HG03439 (cell line): ENCODE data around the gene SLC4A9.
A peak's percentile ranks its signal among the peaks of the same experiment; 100 is the strongest.

Experiments used
- ATAC-seq: cut with Tn5 transposase; IDR thresholded peaks from one replicate; pipeline ENCODE4 v1.9.1; 2021; ENCODE audit warnings: mild to moderate bottlenecking, moderate library complexity; ENCODE audit not compliant: unreplicated experiment

Gene SLC4A9

GRCh38 chr5:140361901-140362300, 1.9 kb downstream of the SLC4A9 start:
- ATAC-seq = no peak

DNA sequence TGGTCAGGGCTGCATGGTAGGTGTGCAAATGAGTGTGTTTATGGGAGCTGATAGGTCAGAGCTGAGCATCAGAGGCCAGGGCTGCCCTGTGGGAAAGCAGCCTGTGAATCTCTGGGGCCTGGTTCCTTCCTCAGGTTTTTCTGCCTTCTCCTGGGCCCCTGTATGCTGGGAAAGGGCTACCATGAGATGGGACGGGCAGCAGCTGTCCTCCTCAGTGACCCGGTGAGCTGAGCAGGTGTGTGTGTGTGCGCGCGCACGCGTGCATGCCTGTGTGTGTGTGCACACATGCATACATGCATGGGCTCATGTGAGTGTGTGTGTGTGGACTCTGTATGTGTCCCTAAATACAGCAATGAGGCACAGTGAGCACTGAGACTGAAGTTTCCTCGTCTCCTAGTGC, 2.3 kb downstream of the SLC4A9 start:
- ATAC-seq = no peak

- ATAC-seq = peak; percentile 84
These were observed 3.1 kb downstream of the SLC4A9 start for GRCh38 chr5:140362875-140363630.

DNA sequence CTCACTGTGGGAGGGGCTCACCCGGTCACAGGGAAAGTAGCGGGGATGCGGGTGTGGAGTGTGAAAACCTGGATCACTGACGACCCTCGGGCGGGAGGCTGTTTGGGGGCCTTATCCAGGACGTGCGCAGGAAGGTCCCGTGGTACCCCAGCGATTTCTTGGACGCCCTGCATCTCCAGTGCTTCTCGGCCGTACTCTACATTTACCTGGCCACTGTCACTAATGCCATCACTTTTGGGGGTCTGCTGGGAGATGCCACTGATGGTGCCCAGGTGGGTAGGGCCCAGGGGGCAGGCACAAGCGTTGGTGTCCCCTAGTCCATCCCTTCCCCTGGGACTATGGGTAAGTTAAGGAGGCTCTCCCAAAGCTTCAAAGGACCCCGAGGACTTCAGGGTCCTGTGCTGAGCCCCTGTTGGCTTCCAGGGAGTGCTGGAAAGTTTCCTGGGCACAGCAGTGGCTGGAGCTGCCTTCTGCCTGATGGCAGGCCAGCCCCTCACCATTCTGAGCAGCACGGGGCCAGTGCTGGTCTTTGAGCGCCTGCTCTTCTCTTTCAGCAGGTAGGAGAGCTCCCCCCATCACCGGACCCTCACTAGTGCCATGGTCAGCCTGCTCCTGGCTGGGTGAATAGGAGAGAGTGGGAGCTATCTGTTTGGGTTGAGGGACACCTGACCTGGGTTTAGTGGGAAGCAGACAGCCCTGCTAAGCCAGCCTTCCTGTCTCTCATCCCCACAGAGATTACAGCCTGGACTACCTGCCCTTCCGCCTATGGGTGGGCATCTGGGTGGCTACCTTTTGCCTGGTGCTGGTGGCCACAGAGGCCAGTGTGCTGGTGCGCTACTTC, 3.9 kb downstream of the SLC4A9 start:
- no peak for ATAC-seq

DNA sequence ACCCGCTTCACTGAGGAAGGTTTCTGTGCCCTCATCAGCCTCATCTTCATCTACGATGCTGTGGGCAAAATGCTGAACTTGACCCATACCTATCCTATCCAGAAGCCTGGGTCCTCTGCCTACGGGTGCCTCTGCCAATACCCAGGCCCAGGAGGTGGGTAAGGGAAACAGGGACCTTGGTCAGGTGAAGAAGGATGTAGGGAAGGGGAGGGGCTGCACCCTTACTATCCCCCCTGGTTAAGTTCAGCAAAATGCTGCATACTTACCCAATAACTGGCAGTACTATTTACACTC, 4.4 kb downstream of the SLC4A9 start:
- no peak for ATAC-seq

DNA sequence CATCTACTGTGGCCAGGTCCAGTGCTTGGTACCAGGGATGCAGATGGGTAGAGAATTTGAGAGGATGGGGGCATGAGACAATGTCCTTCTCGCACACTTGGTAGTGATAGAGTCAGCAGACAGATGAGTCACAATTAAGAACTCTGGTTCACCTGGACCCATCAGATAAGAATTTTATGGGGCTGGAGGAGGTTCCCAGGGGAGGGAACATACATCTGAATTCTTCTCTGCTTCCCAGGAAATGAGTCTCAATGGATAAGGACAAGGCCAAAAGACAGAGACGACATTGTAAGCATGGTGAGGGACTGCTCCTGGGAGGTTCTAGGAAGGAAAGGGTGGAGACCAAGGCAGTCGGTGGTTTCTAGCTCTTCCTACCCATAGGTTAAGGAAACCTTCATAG, 5.3 kb downstream of the SLC4A9 start:
- no peak for ATAC-seq

DNA sequence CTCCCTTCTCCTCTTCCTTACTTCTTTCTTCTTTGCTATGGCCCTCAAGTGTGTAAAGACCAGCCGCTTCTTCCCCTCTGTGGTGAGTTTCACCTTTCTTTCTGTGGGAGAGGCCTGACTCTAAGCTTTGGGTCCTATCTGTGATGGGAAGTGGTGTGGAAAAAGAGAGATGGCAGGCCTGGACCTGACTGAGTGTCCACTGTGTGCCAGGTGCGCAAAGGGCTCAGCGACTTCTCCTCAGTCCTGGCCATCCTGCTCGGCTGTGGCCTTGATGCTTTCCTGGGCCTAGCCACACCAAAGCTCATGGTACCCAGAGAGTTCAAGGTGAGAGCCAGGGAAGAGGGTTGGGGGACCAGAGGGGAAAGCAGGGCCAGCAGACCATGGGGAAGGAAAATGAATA, 5.9 kb downstream of the SLC4A9 start:
- ATAC-seq = no peak

DNA sequence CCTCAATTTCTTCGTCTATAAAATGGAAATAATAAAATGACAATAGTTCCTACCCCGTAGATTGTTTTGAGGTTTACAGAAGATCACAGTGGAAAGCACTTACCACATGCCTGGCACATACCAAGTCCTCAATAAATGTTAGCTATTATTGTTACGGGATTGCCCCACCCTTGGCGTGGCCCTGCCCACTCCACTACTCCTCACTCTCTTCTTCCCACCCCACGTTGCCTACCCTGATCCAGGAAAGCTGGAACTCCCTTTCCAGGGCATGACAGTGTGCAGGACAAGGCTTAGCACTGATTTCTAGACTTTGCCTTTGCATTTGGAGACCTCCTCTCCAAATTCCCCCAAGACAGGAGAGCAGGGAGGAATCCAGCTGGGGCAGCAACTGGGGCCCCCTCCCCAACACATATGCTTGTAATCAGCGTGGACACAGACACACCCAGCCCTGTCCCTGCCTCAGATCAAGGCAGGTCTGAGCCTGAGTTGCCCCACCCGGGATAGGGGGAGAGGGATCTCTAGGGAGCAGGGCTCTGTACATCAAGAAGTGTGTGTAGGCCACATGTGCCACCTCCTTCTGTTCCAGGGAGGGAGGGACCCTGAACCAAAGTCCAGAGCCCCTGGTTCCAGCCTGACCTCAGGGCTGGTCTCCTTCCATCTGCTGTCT, 6.7 kb downstream of the SLC4A9 start:
- no peak for ATAC-seq

- no peak for ATAC-seq
These were observed 7.4 kb downstream of the SLC4A9 start for GRCh38 chr5:140367256-140368013.

DNA sequence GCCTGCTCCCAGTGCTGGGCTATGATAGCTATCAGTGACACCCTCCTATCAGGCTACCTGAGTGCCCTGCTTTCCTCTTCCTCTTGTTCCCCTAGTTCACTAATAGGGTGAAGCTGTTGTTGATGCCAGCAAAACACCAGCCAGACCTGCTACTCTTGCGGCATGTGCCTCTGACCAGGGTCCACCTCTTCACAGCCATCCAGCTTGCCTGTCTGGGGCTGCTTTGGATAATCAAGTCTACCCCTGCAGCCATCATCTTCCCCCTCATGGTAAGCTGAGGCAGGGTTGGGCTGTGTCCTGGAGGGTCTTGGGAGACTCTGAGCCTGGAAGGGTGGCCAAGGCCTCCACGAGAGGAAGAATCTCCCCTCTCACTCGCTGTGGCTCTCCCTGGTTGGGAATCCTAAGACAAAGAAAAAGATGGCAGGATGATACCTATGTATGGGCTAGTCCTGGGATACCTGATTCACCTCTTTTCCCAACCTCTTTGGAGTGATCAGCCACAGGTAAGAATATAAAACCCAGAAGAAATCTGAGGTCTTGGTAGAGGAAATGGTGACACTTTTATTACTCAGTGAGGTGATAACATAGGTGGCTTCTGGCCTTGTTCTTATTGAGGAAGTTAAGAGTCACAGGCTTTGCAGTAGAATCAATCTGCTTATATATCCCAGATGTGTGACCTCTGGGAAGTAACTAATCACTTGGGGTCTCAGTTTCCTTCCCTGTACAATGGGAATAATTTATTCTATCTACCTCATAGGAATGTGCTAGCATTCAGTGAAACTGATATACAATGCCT, 11.6 kb downstream of the SLC4A9 start:
- ATAC-seq = no peak

GRCh38 chr5:140372971-140373487, 13.0 kb downstream of the SLC4A9 start:
- no peak for ATAC-seq

DNA sequence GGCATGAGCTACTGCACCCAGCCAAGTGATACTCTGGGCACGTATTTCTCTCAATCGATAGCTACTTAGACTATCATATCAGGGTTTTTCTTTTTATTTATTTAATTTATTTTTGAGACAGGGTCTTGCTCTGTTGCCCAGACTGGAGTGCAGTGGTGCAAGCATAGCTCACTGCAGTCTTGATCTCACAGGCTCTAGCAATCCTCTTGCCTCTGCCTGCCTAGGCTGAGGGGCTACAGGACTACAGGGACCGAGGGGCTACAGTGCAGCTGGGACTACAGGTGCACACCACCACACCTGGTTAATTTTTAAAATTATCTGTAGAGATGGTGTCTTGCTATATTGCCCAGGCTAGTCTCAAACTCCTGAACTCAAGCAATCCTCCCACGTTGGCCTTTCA, 21.4 kb downstream of the SLC4A9 start:
- ATAC-seq = no peak

- no peak for ATAC-seq
These were observed 22.0 kb downstream of the SLC4A9 start for GRCh38 chr5:140381972-140382371.

DNA sequence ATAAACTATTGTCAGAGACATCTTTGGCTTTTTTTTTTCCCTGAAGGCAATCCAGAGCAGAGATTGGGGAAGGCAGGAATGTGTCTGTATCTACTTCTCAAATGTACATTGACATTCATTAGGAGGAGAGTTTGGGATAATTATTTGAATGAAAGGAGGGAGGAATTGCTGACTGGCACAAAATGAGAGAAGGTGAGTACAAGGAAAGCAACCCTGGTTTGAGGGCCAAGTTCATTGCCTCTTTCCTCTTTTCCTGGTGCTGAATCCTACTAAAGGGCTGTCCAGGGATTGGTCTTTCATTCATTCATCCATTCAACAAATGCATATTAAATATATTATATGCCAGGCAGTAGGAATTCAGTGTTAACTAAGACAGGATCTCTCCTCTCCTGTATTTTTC, 22.9 kb downstream of the SLC4A9 start:
- no peak for ATAC-seq

GRCh38 chr5:140383300-140383699, 23.3 kb downstream of the SLC4A9 start:
- no peak for ATAC-seq

DNA sequence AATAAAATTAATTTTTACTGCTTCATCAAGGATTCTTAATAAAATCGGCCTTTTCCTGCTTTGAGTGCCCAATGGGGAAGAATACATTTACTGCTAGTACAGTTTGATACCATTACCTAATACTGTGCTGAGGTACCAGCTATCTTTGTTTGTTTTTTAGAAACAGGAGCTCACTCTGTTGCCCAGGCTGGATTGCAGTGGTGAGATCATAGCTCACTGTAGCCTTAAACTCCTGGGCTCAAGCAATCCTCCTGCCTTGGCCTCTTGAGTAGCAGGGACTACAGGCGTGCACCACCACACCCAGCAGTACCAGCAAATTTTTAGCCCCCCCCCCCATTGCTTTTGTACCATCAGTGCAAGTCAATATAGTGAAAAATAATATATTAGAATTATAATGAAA, 28.1 kb downstream of the SLC4A9 start:
- ATAC-seq = no peak

- ATAC-seq = no peak
These were observed 31.3 kb downstream of the SLC4A9 start for GRCh38 chr5:140391312-140391711.

GRCh38 chr5:140391732-140392131, 31.7 kb downstream of the SLC4A9 start:
- no peak for ATAC-seq

DNA sequence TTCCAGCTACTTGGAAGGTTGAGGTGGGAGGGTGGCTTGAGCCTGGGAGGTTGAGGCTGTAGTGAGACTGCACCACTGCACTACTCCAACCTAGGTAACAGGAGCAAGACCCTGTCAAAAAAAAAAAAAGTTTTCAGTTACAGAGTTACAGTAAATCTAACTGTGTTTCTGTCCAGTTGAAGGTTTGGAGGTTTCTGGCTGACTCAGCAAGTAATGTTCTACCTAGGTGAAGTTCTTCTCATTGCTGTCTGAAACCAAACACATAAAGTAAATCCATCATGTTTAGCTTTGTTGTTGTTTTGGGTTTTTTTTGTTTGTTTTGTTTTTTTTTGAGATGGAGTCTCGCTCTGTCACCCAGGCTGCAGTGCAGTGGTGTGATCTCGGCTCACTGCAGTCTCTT, 33.7 kb downstream of the SLC4A9 start:
- ATAC-seq = no peak

- no peak for ATAC-seq
These were observed 38.4 kb downstream of the SLC4A9 start for GRCh38 chr5:140398379-140398811.
